GM23248 (cell line): Measurements from ENCODE around the gene PLXNB1. TPM values are rescaled to one million over a fixed set of nuclear protein-coding genes. Genes with fewer than 3 reads are reported as not detected.

ENCODE experiments used
- DNase-seq: peaks from one replicate; pipeline ENCODE4 v3.0.0-alpha.2; 2015
- H2AFZ ChIP-seq: fragments of 200-600 bp; sonication (generic); 2 replicates; pipeline ENCODE4 v1.6.1; 2016; ENCODE audit warnings: antibody characterized with exemption
- H3F3A ChIP-seq: fragments of 200-600 bp; sonication (generic); 2 replicates; pipeline ENCODE4 v1.6.1; 2016; ENCODE audit warnings: mild to moderate bottlenecking, antibody characterized with exemption, mixed run types; ENCODE audit not compliant: insufficient read depth
- H3K27ac ChIP-seq: fragments of 200-600 bp; sonication (generic); 2 replicates; pipeline ENCODE4 v1.5.1; 2016; ENCODE audit warnings: mild to moderate bottlenecking
- H3K27me3 ChIP-seq: fragments of 200-600 bp; sonication (generic); replicated peaks from 2 replicates; pipeline ENCODE4 v1.6.1; 2016; ENCODE audit warnings: mild to moderate bottlenecking; ENCODE audit not compliant: insufficient read depth
- H3K36me3 ChIP-seq: fragments of 200-600 bp; sonication (generic); 2 replicates; pipeline ENCODE4 v1.6.1; 2016; ENCODE audit warnings: low read depth, mild to moderate bottlenecking
- H3K4me1 ChIP-seq: fragments of 200-600 bp; sonication (generic); 2 replicates; pipeline ENCODE4 v1.6.1; 2016; ENCODE audit warnings: mild to moderate bottlenecking; ENCODE audit not compliant: insufficient read depth
- H3K4me2 ChIP-seq: fragments of 200-600 bp; sonication (generic); one replicate; pipeline ENCODE4 v1.6.1; 2016; ENCODE audit warnings: mild to moderate bottlenecking; ENCODE audit not compliant: unreplicated experiment
- H3K4me3 ChIP-seq: fragments of 200-600 bp; sonication (generic); 2 replicates; pipeline ENCODE4 v1.5.1; 2016; ENCODE audit warnings: mild to moderate bottlenecking
- H3K79me2 ChIP-seq: fragments of 200-600 bp; sonication (generic); 2 replicates; pipeline ENCODE4 v1.6.1; 2016; ENCODE audit warnings: mild to moderate bottlenecking; ENCODE audit not compliant: insufficient read depth
- H3K9ac ChIP-seq: fragments of 200-600 bp; sonication (generic); 2 replicates; pipeline ENCODE4 v1.6.1; 2016; ENCODE audit warnings: mild to moderate bottlenecking
- H3K9me2 ChIP-seq: fragments of 200-600 bp; sonication (generic); 2 replicates; pipeline ENCODE4 v1.6.1; 2016; ENCODE audit warnings: mixed run types, mild to moderate bottlenecking, moderate library complexity; ENCODE audit not compliant: insufficient read depth
- H3K9me3 ChIP-seq: fragments of 200-600 bp; sonication (generic); one replicate; pipeline ENCODE4 v1.6.1; 2017; ENCODE audit warnings: low read depth
- H4K20me1 ChIP-seq: fragments of 200-600 bp; sonication (generic); 2 replicates; pipeline ENCODE4 v1.6.0; 2016; ENCODE audit not compliant: insufficient read depth
- EZH2 ChIP-seq: fragments of 200-600 bp; sonication (generic); IDR thresholded peaks from 2 replicates; pipeline ENCODE4 v1.6.1; 2018; ENCODE audit warnings: antibody characterized with exemption, mild to moderate bottlenecking; ENCODE audit not compliant: insufficient read depth, poor library complexity, severe bottlenecking
- EZH2phosphoT487 ChIP-seq: fragments of 200-600 bp; sonication (generic); IDR thresholded peaks from 2 replicates; pipeline ENCODE4 v1.6.1; 2018; ENCODE audit warnings: antibody characterized with exemption, moderate library complexity, mild to moderate bottlenecking, low read depth; ENCODE audit not compliant: insufficient read depth
- WGBS, 2 experiments: methylation state at CpG; one replicate each; pipeline ENCODE4 v1.1.6; 2015 to 2017; ENCODE audit warnings: low lambda C conversion rate in 2 of 2, low coverage in 1 of 2; ENCODE audit errors: missing lambda C conversion rate in 2 of 2; 5-methylcytosine and 5-hydroxymethylcytosine counted together
- in situ Hi-C: fragments of 300-500 bp; cut with MboI; formaldehyde crosslinking; loops from 2 replicates; pipeline ENCODE4 v1.15.0; 2020
- polyA plus RNA-seq: library from polyadenylated mRNA; unstranded; fragments of >200 nt; fragmentation: Nextera tagmentation; extraction: Ambion mirVana; gene quantifications from 2 replicates; pipeline ENCODE4 v1.2.1, GENCODE V29; 2016
- total RNA-seq: library from RNA; depleted of rRNA; stranded (reverse); fragments of >200 nt; shearing (Covaris generic); gene quantifications from 2 replicates; pipeline ENCODE4 v1.2.3, GENCODE V29; 2014

PLXNB1 gene
- total and polyA plus RNA-seq, 2 experiments from 2014 or later: 3.3 to 5.5 TPM

GRCh38 chr3:48423883-48424695 is 5.8 kb downstream of the PLXNB1 start:
- Histone ChIP-seq H3K4me2 (no peak overlapping the region), H3K9me2 (no peaks in the 10 kb centered on the region), H3K79me2 (no peaks in the 10 kb centered on the region), H2AFZ (no peak overlapping the region), H4K20me1 (no peaks in the 10 kb centered on the region), H3F3A (no peaks in the 10 kb centered on the region), H3K9me3 (no peaks in the 10 kb centered on the region), H3K4me3 (no peak overlapping the region), H3K27ac (no peak overlapping the region), H3K36me3 (no peaks in the 10 kb centered on the region), H3K4me1 (peaks cover 3% of the 10 kb centered on the region; the same call in 1 of the 2 replicates), H3K9ac (no peak overlapping the region), H3K27me3 (no peaks in the 10 kb centered on the region)
- in situ Hi-C loops: no loop called here
- no peak for DNase-seq
- WGBS, 2 experiments: 89% methylated on average over 27 of the region's 27 CpGs
- TF ChIP-seq EZH2phosphoT487 (no peak), EZH2 (no peak)

- no peak overlapping the region for H3K27ac ChIP-seq
- H3K9me3 ChIP-seq: no peaks in the 10 kb centered on the region
- in situ Hi-C loops: no loop called here
- no peaks in the 10 kb centered on the region for H3K36me3 ChIP-seq
- H3K9ac ChIP-seq: no peak overlapping the region
- no peak overlapping the region for H2AFZ ChIP-seq
- H3K4me3 ChIP-seq: no peak overlapping the region
- TF ChIP-seq EZH2phosphoT487: no peak
- no peak for TF ChIP-seq EZH2
- H3K4me1 ChIP-seq: peaks cover 3% of the 10 kb centered on the region; the same call in 1 of the 2 replicates
- H3K4me2 ChIP-seq: no peak overlapping the region
- H4K20me1 ChIP-seq: no peaks in the 10 kb centered on the region
- WGBS, 2 experiments: 85 to 88% methylated on average over 25 of the region's 25 CpGs
- H3K79me2 ChIP-seq: no peaks in the 10 kb centered on the region
- no peaks in the 10 kb centered on the region for H3K9me2 ChIP-seq
- H3F3A ChIP-seq: no peaks in the 10 kb centered on the region
- DNase-seq: no peak
- H3K27me3 ChIP-seq: no peaks in the 10 kb centered on the region
Observed at GRCh38 chr3:48423241-48423882, 6.5 kb downstream of the PLXNB1 start.

- in situ Hi-C loops: no loop called here
- WGBS, 2 experiments: 89 to 91% methylated on average over 7 to 8 of the region's 8 CpGs
- H3F3A ChIP-seq: no peaks in the 10 kb centered on the region
- H3K4me2 ChIP-seq: no peak overlapping the region
- H3K4me1 ChIP-seq: no peaks in the 10 kb centered on the region
- no peak overlapping the region for H3K4me3 ChIP-seq
- no peaks in the 10 kb centered on the region for H3K79me2 ChIP-seq
- H3K36me3 ChIP-seq: no peaks in the 10 kb centered on the region
- H3K27ac ChIP-seq: no peak overlapping the region
- TF ChIP-seq EZH2: no peak
- TF ChIP-seq EZH2phosphoT487: no peak
- H3K27me3 ChIP-seq: no peaks in the 10 kb centered on the region
- no peaks in the 10 kb centered on the region for H4K20me1 ChIP-seq
- no peaks in the 10 kb centered on the region for H3K9me3 ChIP-seq
- DNase-seq: no peak
- no peak overlapping the region for H2AFZ ChIP-seq
- no peak overlapping the region for H3K9ac ChIP-seq
- H3K9me2 ChIP-seq: no peaks in the 10 kb centered on the region
Observed at GRCh38 chr3:48422681-48423080, 7.2 kb downstream of the PLXNB1 start.

GRCh38 chr3:48422272-48422671 is 7.6 kb downstream of the PLXNB1 start:
- Histone ChIP-seq H3K9me3 (no peaks in the 10 kb centered on the region), H3K4me2 (no peak overlapping the region), H2AFZ (no peak overlapping the region), H3K79me2 (no peaks in the 10 kb centered on the region), H3K4me3 (no peak overlapping the region), H3K9ac (no peak overlapping the region), H3F3A (no peaks in the 10 kb centered on the region), H3K36me3 (no peaks in the 10 kb centered on the region), H3K9me2 (no peaks in the 10 kb centered on the region), H3K4me1 (no peaks in the 10 kb centered on the region), H4K20me1 (no peaks in the 10 kb centered on the region), H3K27ac (no peak overlapping the region), H3K27me3 (no peaks in the 10 kb centered on the region)
- DNase-seq: no peak
- WGBS, 2 experiments: 97 to 100% methylated on average over 3 of the region's 3 CpGs
- no peak for TF ChIP-seq EZH2phosphoT487
- no peak for TF ChIP-seq EZH2
- in situ Hi-C loops: no loop called here
